HK-2 (cell line): ENCODE data around the gene INMT.

Source experiments
- DNase-seq: peaks from one replicate; pipeline ENCODE4 v3.0.0-alpha.2; 2018; ENCODE audit not compliant: unreplicated experiment

Gene INMT

DNA sequence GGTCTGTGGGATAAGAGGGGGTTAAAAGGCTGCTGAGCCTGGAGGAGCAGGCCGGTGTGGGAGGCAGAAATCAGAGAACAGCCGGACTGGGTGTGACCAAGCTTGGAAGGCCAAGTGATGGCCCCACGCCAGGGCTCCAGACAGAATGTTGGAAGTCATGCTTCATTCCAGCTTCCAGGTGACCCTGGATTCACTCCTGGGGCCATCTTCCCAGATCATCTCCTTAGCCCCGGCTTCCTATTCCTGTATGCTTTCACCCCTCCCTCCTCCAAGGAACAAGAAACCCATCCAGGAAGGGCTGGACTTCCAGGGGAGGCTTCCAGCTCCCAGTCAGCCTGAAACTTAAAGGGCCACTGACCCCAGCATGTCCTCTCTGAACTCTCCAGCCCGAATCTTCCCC is 1.0 kb downstream of the INMT start:
- no peak for DNase-seq

DNA sequence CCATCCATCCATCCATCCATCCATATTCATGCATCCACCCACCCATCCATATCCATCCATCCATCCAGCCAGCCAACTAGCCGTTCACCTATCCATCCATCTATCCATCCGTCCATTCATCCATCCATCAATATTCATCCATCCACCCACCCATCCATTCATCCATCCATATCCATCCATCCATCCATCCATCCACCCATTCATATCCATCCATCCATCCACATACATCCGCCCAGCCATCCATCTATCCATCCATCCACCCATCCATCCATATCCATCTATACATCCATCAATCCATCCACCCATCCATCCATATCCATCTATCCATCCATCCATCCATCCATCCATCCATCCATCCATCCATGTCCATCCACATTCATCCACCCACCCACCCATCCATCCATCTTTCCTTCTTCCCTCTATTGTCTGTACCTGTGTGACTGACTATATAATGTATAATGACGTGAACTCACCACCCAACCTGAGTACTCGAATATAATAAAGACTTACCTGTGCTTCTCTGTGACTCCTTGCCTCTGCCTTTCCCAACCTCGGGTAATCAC is 2.5 kb downstream of the INMT start:
- no peak for DNase-seq

DNA sequence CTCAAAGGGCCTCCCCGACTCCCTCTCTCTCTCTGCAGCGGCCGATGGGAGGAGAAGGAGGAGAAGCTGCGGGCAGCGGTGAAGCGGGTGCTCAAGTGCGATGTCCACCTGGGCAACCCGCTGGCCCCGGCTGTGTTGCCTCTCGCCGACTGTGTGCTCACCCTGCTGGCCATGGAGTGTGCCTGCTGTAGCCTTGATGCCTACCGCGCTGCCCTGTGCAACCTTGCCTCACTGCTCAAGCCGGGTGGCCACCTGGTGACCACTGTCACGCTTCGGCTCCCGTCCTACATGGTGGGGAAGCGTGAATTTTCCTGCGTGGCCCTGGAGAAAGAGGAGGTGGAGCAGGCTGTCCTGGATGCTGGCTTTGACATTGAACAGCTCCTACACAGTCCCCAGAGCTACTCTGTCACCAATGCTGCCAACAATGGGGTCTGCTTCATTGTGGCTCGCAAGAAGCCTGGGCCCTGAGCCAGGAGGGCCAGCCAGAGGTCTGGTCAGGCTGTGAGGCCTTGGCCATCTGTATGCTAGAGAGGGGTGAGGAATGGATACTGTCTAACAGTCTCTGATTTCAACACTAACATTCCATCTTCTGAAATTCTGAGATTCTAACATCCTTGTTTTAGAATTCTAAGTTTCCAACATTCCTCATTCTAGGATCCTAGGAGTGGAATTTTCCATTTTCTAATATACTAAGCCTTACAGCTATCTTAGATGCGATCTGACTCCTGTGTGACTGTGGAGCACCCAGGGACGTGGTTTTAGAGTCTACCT is 3.6 kb downstream of the INMT start:
- no peak for DNase-seq

DNA sequence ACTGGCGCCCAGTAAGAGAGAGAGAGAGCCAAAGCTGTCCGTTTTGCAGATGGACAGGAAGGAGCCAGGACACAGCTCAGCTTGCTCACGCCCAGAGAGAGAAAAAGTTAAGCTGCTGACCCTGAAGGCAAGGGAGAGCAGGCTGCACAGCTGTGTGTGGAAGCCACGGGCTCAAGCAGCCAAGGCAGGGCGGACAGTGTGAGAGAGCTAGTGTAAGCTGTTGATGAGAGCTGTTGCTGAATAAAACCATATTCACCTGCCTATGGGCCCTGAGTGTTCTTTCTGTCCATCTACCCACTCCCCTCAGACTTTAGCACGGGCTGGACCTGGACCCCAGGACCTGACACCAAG is 5.4 kb downstream of the INMT start:
- DNase-seq = no peak

DNA sequence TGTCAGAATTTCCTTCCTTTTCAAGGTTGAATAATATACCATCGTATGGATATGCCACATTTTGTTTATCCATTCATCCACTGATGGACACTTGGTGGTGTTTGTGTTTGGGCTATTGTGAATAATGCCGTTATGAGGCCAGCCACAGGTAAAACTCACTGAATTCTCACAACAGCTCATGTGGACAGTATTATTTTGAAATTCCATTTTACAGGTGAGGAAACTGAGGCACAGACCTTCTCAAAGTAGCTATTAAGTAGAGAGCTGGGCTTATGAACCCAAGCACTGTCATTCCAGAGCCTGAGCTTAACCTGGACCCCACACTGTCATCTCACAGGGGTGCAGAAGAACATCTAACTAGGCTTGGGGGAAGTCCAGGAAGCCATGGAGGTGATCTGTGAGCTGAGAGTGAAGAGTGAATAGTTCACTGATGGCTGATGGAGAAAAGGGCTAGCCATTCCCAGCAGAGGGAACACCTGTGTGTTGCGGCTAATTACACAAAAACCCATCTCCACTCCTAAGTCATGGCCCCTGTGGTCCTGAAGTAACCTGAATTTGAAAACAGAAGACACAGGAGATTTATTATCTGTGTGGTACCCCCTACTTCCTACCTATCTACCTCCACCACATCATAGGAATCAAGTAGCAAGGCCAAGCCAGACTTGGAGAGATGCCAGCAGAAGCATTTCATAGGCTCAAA is 8.7 kb downstream of the INMT start:
- DNase-seq = no peak

DNA sequence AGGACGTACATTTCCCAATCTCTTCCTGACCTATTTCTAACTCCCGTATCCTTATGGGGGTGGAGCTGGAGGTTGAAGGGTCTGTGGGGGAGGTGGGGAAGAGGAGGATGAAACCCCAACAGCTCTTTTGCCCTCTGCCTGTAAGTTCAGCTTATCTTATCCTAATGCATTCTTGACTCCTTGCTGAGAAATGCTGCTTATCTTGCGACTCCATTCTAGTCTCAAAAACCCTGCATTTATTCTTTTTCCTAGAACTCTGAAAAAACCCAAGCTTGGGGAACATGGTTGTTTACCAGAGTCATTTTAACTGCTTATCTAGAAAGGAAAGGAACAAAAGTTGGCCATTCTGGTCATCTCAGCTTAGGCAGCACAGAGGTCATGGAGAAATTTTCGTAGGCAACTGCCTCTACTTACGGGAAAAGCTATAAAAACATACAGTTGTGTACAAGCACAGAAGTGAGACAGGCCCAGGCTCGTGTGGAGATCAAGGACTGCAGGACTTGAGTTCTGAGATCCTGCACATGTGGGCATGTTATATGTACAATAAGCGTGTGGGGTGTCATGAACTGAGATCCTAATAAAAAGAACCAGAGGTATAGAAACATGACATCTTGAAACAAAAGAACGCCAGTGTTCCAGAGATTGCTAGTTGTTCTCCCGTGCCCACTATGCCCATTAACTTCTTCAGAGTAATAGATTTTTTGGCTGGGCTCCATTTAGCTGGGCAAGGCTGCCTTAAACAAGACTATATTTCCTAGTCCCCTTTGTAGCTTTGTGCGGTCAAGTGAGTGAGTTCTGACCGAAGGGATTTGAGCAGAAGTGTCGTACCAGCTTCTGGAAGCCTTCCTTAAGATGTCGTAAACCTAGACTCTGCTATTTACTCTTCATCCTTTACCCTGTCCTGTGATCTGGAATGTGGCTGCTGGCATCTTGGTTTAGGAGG is 9.6 kb downstream of the INMT start:
- DNase-seq = no peak

DNA sequence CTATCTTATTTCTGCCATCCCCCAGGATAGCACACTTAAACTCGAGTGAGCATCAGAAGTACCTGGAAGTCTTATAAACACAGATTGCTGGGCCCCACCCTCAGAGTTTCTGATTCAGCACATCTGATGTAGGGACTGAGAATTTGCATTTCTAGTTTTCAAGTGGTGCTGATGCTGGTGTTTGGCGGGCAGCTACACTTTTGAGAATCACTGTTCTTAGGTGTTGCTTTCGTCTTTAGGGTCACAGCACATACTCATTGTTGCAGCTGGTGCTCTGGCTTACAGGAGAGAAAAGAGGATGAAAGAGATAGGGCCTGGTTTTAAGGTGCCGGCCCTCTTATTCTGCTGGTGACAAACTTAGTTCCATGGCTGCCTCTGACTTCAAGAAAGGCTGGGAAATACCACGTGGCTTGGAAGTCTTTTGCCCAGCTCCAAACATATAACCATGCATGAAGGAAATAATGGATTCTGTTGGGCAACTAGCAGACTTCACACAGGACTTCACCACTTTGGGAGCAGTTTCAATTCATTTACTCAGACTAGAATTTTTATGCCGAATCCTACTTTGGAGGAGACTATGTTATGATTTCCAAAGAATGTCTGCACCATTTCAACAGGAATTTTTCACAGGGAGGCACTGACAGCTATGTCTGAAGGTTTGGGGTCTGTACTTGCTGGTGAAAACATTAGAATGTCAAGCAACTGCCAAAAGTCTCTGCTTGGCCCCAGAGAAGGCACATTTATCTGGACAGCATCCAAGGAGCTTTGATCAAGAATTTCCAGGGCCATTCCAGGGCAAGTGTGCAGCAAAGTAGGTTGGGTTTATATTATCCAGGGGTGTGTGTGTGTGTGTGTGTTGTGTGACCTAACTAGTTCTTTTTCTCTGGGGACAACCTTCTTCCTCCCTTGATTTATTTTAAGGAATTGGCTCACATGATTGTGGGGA is 12.4 kb downstream of the INMT start:
- DNase-seq = no peak

DNA sequence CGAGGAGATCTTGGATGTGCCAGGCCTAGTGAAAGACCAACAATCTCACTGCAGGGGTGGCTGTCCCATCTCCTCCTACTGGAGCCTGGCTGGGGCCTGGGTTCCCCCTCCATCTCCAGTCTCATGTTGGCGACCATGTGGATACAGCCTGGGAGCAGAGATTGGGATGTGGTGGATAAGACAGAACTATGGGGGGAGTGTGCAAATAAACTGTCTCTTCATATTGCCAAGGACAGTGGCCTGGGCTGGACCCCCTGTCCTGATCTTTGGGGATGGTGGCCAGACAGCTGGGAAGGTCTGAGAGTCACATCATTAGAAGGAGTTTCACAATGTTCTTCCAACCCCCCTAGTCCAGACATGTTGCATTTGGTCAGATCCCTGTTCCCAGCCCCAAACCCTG is 13.5 kb downstream of the INMT start:
- DNase-seq = no peak

DNA sequence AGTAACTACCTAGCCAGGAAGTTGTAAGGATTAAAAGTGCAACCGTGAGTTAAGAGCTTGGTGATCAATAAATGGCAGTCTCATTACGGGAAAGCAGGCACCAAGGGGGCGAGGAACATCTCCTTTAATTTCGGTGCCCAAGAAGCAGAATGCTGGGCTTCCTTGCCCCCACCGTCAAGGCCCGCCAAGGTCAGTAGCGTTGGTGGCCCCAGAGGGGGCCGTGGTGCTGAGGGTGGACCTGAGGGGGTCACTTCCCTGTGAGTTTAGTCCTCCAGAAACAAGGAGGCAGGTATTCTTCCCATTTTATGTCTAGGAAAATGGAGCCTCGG is 18.9 kb downstream of the INMT start:
- DNase-seq = no peak

DNA sequence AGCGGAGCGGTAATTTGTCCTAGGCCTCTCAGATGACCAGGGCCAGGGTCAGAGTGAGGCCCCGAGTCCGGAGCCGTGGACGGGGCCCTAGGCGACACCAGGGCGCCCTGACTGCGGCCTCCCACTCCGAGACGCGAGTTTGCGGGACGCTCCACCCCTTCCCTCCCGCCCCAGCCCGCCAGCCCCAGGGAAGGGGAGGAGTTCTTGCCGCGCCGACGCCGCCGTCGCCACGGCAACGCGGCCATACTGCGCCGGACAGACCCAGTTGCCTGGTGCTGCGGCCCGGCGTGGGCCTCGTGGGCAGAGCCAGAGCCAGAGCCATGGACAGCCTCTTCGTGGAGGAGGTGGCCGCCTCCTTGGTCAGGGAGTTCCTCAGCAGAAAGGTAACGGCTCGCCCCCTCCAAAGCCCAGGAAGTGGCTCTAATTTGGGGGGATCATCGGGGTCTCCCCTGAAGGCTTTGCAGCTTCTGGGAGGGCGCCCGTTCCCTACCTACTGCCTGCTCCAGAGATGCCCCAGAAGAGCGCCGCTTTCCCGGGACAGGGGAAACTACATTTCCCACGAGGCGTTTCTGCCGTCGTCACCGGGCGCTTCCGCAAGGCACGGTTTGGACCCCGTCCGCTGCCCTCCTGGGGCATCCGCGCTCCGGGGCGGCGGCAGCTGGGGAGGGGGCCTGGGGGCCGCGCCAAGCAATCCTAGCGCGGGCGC is 19.4 kb downstream of the INMT start, which contains the start of gene MINDY4:
TSS of gene MINDY4 (plus strand) at position 244 of the 706 bp plus-strand sequence. CDS start at position 321, 77 bp downstream.
- DNase-seq = peak; percentile 53

DNA sequence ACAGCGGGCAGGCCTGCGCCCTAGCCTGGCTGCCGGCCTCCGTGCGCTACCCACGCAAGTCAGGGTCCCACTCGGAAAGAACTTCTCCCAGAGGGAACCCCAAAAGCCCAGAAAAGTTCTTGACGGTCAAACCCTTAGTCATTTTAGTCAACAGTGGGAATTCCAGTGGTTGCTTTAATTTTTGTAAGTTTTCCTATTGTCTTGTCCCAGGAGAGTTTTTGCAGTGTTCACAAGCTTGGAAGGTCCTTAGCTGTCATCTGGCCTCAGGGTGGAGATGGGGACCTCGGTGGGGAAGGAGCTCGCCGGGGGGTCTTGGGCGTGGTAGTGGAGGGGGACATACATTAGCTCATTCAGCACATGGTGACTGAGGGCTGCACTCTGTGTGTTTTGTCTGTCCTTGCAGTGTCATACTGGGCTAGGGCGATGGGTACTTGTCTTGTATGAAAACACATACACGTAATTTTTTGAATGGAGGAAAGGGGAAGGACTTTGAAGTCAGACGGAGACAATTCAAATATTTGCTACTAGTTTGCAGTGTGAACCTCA is 20.0 kb downstream of the INMT start:
- DNase-seq = no peak

DNA sequence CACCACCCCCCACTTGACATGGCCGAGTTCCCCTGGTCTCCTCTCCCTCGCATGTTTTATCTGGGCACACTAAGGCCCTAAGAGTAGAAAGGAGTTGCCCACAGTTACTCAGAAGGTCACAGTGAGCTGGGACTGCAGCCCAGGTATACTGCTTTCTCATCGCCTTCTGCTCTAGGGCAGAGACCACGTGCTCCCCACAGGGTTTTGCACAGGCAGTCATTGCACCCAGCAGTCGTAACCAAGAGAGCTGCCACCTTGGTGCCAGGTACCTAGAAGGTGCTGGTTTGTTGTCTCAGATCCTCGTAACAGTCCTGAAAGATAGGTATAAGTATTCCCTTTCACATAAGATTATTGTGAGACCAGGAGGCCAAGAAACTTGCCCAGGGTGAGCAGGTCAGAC is 21.0 kb downstream of the INMT start:
- DNase-seq = no peak

DNA sequence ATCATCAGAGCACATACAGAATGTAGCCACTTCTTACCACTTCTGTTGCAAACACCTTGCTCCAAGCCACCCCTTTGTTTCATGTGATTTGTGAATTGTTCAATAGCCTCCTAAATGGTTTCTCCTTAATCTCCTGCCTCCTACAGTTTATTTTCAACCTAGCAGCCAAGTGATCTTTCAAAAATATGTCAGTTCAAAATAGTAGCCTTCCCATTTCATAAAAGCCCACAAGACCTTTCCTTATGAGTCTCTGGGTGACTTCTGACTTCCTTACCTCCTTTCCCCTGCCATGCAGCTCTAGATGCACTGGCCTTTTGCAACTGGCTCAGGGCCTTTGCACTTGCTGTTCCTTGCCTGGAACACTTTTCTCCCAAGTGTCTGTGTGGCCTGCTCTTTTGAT is 24.1 kb downstream of the INMT start:
- DNase-seq = no peak

DNA sequence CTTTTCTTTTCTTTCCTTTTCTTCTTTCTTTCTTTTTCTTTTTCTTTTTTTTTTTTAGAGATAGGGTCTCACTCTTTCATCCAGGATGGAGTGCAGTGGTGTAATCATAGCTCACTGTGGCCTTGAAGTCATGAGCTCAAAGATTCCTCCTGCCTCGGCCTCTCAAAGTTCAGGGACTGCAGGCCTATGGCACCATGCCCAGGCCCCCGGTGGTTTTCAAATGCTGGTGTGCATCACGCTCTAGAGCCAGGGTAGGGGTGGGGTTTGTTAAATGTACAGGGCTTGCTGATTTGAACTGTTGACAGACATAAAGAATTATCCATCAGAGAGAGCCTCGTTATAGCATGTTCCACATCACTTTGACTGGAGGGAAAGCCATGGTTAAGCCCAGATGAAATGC is 25.0 kb downstream of the INMT start:
- DNase-seq = no peak

DNA sequence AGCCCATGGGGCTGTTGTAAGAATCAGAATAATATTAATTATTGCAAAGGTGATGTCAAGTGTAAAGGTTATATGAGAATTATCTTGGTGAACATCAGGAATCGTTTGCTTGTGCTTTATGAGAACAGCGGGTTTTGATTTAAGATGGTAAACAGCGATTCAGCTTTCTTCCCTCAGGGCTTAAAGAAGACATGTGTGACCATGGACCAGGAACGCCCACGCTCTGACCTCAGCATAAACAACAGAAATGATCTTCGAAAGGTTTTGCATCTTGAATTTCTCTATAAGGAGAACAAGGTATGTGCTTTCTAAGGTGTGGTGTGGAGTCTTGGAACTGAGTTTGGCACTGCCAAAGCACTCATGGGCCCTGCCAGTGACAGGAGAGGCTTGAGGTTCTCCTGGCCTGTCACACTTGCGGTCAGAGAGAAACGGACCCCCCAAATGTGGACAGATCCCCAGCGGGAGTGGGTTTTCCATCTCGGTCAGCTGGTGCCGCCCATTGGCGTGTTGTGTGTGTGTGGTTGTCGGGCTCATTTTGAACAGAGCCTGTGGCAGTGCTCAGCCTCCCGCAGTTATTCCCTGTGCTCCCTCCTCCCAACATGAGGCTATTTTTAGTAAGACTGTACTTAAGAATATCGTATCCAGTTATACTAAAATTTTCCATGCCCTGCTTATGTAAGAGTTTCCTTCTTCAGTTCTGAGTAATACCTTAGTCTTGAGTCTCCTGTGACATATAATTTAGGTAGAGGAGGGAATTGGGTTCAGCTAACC is 26.5 kb downstream of the INMT start:
- DNase-seq = no peak

DNA sequence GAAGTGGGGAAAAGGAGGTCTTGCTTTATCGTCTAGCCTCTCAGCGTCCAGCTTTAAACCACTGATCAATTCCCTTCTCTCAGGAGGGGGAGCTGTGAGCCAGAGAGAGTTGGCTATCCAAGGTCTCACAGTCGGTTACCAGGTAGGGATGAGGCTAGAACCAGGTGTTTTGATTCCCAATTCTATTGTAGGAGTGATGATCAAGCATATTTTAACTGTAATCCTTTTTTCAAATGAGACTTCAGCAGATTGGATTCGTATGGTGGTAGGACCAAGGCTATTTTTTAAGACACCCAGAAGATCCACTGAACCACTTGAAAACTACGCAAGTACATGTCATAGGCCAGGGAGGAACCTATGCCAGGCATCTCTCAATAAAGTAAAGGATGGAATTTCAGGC is 27.6 kb downstream of the INMT start:
- no peak for DNase-seq

DNA sequence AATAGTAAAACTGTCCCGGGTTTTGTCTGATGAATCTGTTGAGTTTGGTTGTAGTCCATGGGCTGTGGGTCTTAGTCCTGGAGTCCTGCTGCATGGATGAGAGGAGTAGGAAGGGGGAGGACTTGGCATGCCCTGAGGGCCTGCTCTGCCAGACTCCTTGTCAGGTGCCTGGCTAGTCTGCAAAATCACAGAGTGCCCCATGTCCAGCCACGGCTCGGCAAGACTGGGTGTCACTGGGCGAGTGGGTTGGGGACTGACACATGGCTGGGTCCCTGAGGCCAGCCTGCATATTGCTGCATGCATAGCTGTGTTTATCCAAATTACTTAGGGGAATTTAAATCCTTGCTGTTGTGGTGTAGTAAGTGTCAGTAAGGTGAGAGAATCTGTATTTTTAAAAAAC is 29.0 kb downstream of the INMT start:
- no peak for DNase-seq

DNA sequence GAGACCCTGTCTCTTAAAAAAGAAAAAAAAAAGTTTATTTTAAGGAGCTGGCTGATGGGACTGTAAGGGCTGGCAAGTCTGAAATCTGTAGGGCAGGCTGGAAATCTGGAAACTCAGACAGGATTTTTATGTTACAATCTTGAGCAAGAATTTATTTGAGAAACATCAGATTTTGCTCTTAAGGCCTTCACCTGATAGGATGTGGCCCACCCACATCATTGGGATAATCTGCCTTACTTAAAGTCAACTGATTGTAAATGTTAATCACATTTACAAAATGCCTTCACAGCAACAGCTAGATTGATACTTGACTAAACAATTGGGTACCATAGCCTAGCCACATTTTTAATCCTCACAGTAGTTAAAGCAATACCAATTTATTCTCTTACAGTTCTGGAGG is 30.8 kb downstream of the INMT start:
- DNase-seq = no peak

DNA sequence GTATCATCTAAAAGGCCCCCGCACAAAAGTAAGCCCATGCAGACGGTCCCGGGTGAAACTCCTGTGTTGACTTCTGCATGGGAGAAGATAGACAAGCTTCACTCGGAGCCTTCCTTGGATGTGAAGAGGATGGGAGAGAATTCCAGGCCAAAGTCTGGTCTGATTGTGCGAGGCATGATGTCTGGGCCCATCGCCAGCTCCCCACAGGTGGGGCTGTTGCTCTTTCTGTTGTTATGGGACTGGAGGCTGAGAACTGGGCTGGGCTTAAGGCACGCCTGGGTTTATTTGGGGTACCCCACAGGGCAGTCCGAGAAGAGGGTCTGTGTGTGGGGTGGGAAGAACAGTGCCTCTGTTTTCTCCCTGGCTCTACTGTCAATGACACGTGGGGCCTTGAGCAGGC is 33.9 kb downstream of the INMT start:
- no peak for DNase-seq
